ENCODE data around the gene SGPP1. TPM values are rescaled to one million over a fixed set of nuclear protein-coding genes. Genes with fewer than 3 reads are reported as not detected.

Gene SGPP1
- total and polyA plus RNA-seq, 2 donors (not counting 1 experiment from before 2014, with no cell fraction given): 13.8 to 46.4 TPM

- ChIA-PET CTCF (no interaction called here), POLR2A (no interaction called here)
- ATAC-seq (ENCODE audit: low read depth) (no peak), DNase-seq (no peak)
- intact Hi-C loops (cut with micrococcal nuclease): no loop called here
- WGBS (ENCODE audit: insufficient coverage): 100% methylated on average over 1 of the region's 4 CpGs
- TF ChIP-seq EZH2 (IDR thresholded peaks at IDR 0.05; ENCODE audit: borderline replicate concordance, insufficient read depth, low read depth, low read length, poor library complexity, severe bottlenecking) (no peak), CTCF (IDR thresholded peaks at IDR 0.05) (no peak)
- no peaks in the 10 kb centered on the region for H4K20me1 ChIP-seq (ENCODE audit: control insufficient read depth, insufficient read depth, low read length, poor library complexity, severe bottlenecking)
- Mint-ChIP-seq H3K27me3 (no peaks in the 10 kb centered on the region), H3K27ac (no peak overlapping the region), H3K4me1 (peaks cover 6% of the 10 kb centered on the region), H3K9me3 (ENCODE audit: insufficient read depth) (no peaks in the 10 kb centered on the region), H3K4me3 (no peak overlapping the region)
- no peak overlapping the region for H3K4me2 ChIP-seq (replicated peaks; ENCODE audit: low read depth, low read length, poor library complexity, severe bottlenecking)
- H2AFZ ChIP-seq (ENCODE audit: insufficient read depth, low read depth, low read length, poor library complexity, severe bottlenecking): no peak overlapping the region
- no peak overlapping the region for H3K9ac ChIP-seq (ENCODE audit: low read length)
- H3K27me3 ChIP-seq (replicated peaks in 1 of 4; ENCODE audit: control extremely low read depth in 1 of 4, control insufficient read depth in 3 of 4, insufficient read depth in 4 of 4, low read length in 3 of 4): no peaks in the 10 kb centered on the region
- no peaks in the 10 kb centered on the region for H3K36me3 ChIP-seq (replicated peaks in 1 of 2; ENCODE audit: control extremely low read depth in 1 of 2, control insufficient read depth in 1 of 2, extremely low read depth in 1 of 2, insufficient read depth in 2 of 2, low read length in 1 of 2)
- no peak overlapping the region for H3K4me3 ChIP-seq (ENCODE audit: control extremely low read depth in 1 of 5, extremely low read depth in 1 of 5, insufficient read depth in 1 of 5, low read depth in 2 of 5, low read length in 4 of 5)
- H3K79me2 ChIP-seq (ENCODE audit: control insufficient read depth, insufficient read depth, low read length): no peaks in the 10 kb centered on the region
- H3K27ac ChIP-seq (ENCODE audit: low read length in 2 of 2): no peak overlapping the region
- peaks cover 5 to 6% of the 10 kb centered on the region in 2 donors for H3K4me1 ChIP-seq (ENCODE audit: control insufficient read depth in 2 of 2, insufficient read depth in 2 of 2, low read length in 2 of 2)
- peaks cover 0 to 10% (median 0%) of the 10 kb centered on the region in 3 donors for H3K9me3 ChIP-seq (ENCODE audit: control extremely low read depth in 1 of 3, control insufficient read depth in 2 of 3, insufficient read depth in 1 of 3, low read length in 2 of 3)
Measured at GRCh38 chr14:63659726-63660125, 68.1 kb downstream of the SGPP1 start.

GRCh38 chr14:63656194-63656593, 71.7 kb downstream of the SGPP1 start:
- POLR2A ChIA-PET: no interaction called here

More at GRCh38 chr14:63656194-63656593, 71.7 kb downstream of the SGPP1 start:
- H3K79me2 ChIP-seq (ENCODE audit: control insufficient read depth, insufficient read depth, low read length): no peaks in the 10 kb centered on the region
- Mint-ChIP-seq H3K4me1 (peaks cover 6% of the 10 kb centered on the region), H3K4me3 (no peak overlapping the region), H3K27me3 (no peaks in the 10 kb centered on the region), H3K27ac (no peak overlapping the region), H3K9me3 (ENCODE audit: insufficient read depth) (no peaks in the 10 kb centered on the region)
- H3K4me2 ChIP-seq (replicated peaks; ENCODE audit: low read depth, low read length, poor library complexity, severe bottlenecking): no peak overlapping the region
- no peak for DNase-seq
- WGBS (ENCODE audit: insufficient coverage): no CpG with 5 or more reads among the region's 4 CpGs
- intact Hi-C loops (cut with micrococcal nuclease): no loop called here
- H3K9me3 ChIP-seq (ENCODE audit: control extremely low read depth in 1 of 3, control insufficient read depth in 2 of 3, insufficient read depth in 1 of 3, low read length in 2 of 3): no peaks in the 10 kb centered on the region
- ATAC-seq (ENCODE audit: low read depth): no peak
- CTCF ChIA-PET: no interaction called here
- H3K4me1 ChIP-seq (ENCODE audit: control insufficient read depth in 2 of 2, insufficient read depth in 2 of 2, low read length in 2 of 2): peaks cover 5 to 6% of the 10 kb centered on the region in 2 donors
- H2AFZ ChIP-seq (ENCODE audit: insufficient read depth, low read depth, low read length, poor library complexity, severe bottlenecking): no peak overlapping the region
- H3K36me3 ChIP-seq (replicated peaks in 1 of 2; ENCODE audit: control extremely low read depth in 1 of 2, control insufficient read depth in 1 of 2, extremely low read depth in 1 of 2, insufficient read depth in 2 of 2, low read length in 1 of 2): no peaks in the 10 kb centered on the region
- H3K9ac ChIP-seq (ENCODE audit: low read length): no peak overlapping the region
- TF ChIP-seq CTCF (IDR thresholded peaks at IDR 0.05): no peak
- TF ChIP-seq EZH2 (IDR thresholded peaks at IDR 0.05; ENCODE audit: borderline replicate concordance, insufficient read depth, low read depth, low read length, poor library complexity, severe bottlenecking): no peak
- no peak overlapping the region for H3K27ac ChIP-seq (ENCODE audit: low read length in 2 of 2)
- no peaks in the 10 kb centered on the region for H3K27me3 ChIP-seq (replicated peaks in 1 of 4; ENCODE audit: control extremely low read depth in 1 of 4, control insufficient read depth in 3 of 4, insufficient read depth in 4 of 4, low read length in 3 of 4)
- H4K20me1 ChIP-seq (ENCODE audit: control insufficient read depth, insufficient read depth, low read length, poor library complexity, severe bottlenecking): no peaks in the 10 kb centered on the region
- H3K4me3 ChIP-seq (ENCODE audit: control extremely low read depth in 1 of 5, extremely low read depth in 1 of 5, insufficient read depth in 1 of 5, low read depth in 2 of 5, low read length in 4 of 5): no peak overlapping the region

All from B cell (primary cell).